HEK293T (cell line): ENCODE data around the gene AHI1.

ENCODE experiments used
- ARNT ChIP-seq: fragments of 450-650 bp; IDR thresholded peaks from 2 replicates; pipeline ENCODE4 v1.6.1; 2017; ENCODE audit warnings: mild to moderate bottlenecking
- BHLHE40 ChIP-seq: fragments of 450-650 bp; IDR thresholded peaks from 2 replicates; pipeline ENCODE4 v1.6.1; 2016; ENCODE audit warnings: mild to moderate bottlenecking, moderate library complexity, borderline replicate concordance
- CTBP1 ChIP-seq: fragments of 450-650 bp; IDR thresholded peaks from 2 replicates; pipeline ENCODE4 v1.6.1; 2016; ENCODE audit warnings: borderline replicate concordance
- FOXA1 ChIP-seq: fragments of 450-650 bp; IDR thresholded peaks from 2 replicates; pipeline ENCODE4 v1.6.1; 2016; ENCODE audit warnings: mild to moderate bottlenecking
- FOXM1 ChIP-seq: fragments of 450-650 bp; IDR thresholded peaks from 2 replicates; pipeline ENCODE4 v1.6.1; 2017; ENCODE audit warnings: mild to moderate bottlenecking, borderline replicate concordance
- L3MBTL2 ChIP-seq: fragments of 450-650 bp; conservative IDR thresholded peaks from 2 replicates; pipeline ENCODE4 v1.6.1; 2016; ENCODE audit warnings: mild to moderate bottlenecking
- NFRKB ChIP-seq: fragments of 450-650 bp; IDR thresholded peaks from 2 replicates; pipeline ENCODE4 v1.6.1; 2016; ENCODE audit warnings: mild to moderate bottlenecking, moderate library complexity
- SP1 ChIP-seq: fragments of 450-650 bp; IDR thresholded peaks from 2 replicates; pipeline ENCODE4 v1.6.1; 2017
- SUZ12 ChIP-seq: fragments of 450-650 bp; IDR thresholded peaks from 2 replicates; pipeline ENCODE4 v1.6.1; 2016; ENCODE audit warnings: mild to moderate bottlenecking
- TARDBP ChIP-seq: fragments of 450-650 bp; IDR thresholded peaks from 2 replicates; pipeline ENCODE4 v1.6.1; 2016

DNA sequence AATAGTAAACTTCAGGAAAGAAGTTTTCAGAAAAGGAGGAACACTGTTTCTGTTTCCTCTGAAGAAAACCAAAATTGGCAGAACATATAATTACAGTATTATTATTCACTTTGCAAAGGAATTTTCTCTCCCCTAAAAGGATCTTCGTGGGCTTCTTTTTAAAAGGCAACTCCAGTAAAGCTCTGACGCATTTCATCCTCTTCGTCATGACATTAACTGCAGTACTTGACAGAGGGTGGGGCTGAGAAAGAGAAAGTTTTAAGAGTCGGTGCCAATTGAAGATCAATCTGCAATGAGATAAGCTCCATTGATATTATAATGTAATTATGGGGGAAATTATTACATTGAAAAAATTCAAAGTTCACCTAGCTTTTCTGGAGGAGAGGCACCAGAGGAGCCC, 240.7 kb downstream of the AHI1 start:
- TF ChIP-seq SP1: no peak
- TF ChIP-seq SUZ12: no peak
- no peak for TF ChIP-seq CTBP1
- TF ChIP-seq BHLHE40: no peak
- TF ChIP-seq ARNT: no peak
- TF ChIP-seq L3MBTL2: no peak
- no peak for TF ChIP-seq TARDBP
- TF ChIP-seq FOXM1: no peak
- no peak for TF ChIP-seq NFRKB
- TF ChIP-seq FOXA1: no peak
